HepG2 (cell line): ENCODE data around the gene MAPK14. TPM values are rescaled to one million over a fixed set of nuclear protein-coding genes. Genes with fewer than 3 reads are reported as not detected.

ENCODE experiments used
- ATAC-seq: fragments of 200-7000 bp; cut with Tn5 transposase; 3 replicates; pipeline ENCODE4 v1.9.1; 2020; ENCODE audit warnings: mild to moderate bottlenecking, moderate library complexity
- BruUV-seq: library from RNA; stranded (reverse); fragments of 400-500 nt; replicated peaks from 2 replicates; lab custom pipeline; 2021; lab: Mats Ljungman, UMichigan
- CTCF ChIA-PET: fragments of 300-600 bp; formaldehyde crosslinking; extraction: SDS; loops from one replicate; lab custom pipeline; 2021; ENCODE audit warnings: low total read pairs, inconsistent platforms, low intra/inter-chr PET ratio; lab: Yijun Ruan, JAX
- POLR2A ChIA-PET: fragments of 350-600 bp; sonication (Branson Sonifier 250); formaldehyde crosslinking; loops from one replicate; lab custom pipeline; 2020; ENCODE audit warnings: antibody characterized with exemption, inconsistent platforms; lab: Yijun Ruan, JAX
- DNase-seq: peaks from one replicate; pipeline ENCODE4 v3.0.0-alpha.2; 2015; ENCODE audit warnings: low spot score
- FAIRE-seq: peaks from 3 replicates; lab custom pipeline; 2011; peaks lifted over from hg19 to GRCh38; lab: Jason Lieb, UNC
- H2AFZ ChIP-seq: one replicate; pipeline ENCODE4 v1.6.1; 2011; ENCODE audit warnings: low read length, inconsistent platforms
- H3K27ac ChIP-seq: fragments of 300-600 bp; 3 replicates; pipeline ENCODE4 v1.8.0; 2011; ENCODE audit warnings: mixed run types, mild to moderate bottlenecking, mixed read lengths, low read length, inconsistent platforms; ENCODE audit not compliant: insufficient read depth; ENCODE audit errors: extremely low read length
- H3K27me3 ChIP-seq, 2 experiments: fragments of 200-600 bp in 1 of 2; 2 replicates in 1 of 2; 3 replicates in 1 of 2; pipeline versions ENCODE4 v1.6.0 to v1.8.0; 2011; ENCODE audit warnings: low read length in 2 of 2, mild to moderate bottlenecking in 2 of 2, moderate library complexity in 2 of 2, inconsistent platforms in 1 of 2; ENCODE audit not compliant: insufficient read depth in 2 of 2, control insufficient read depth in 1 of 2
- H3K36me3 ChIP-seq, 2 experiments: fragments of 200-600 bp in 1 of 2; replicated peaks in 1 of 2; 2 replicates in 1 of 2; 3 replicates in 1 of 2; pipeline versions ENCODE4 v1.5.1 to v1.8.0; 2011; ENCODE audit warnings: low read length in 2 of 2, inconsistent platforms in 1 of 2; ENCODE audit not compliant: insufficient read depth in 2 of 2, control insufficient read depth in 1 of 2
- H3K4me1 ChIP-seq: 2 replicates; pipeline ENCODE4 v1.5.1; 2012; ENCODE audit warnings: low read length, inconsistent platforms; ENCODE audit not compliant: insufficient read depth
- H3K4me2 ChIP-seq: 2 replicates; pipeline ENCODE4 v1.6.0; 2011; ENCODE audit warnings: low read depth, low read length, inconsistent platforms
- H3K4me3 ChIP-seq, 3 experiments: fragments of 200-600 bp in 1 of 3; sonication (generic), shearing (Covaris generic) in 1 of 3; replicated peaks in 1 of 3; 2 replicates each; pipeline ENCODE4 v1.5.1; 2011 to 2016; ENCODE audit warnings: low read length in 3 of 3, inconsistent platforms in 2 of 3, low read depth in 2 of 3, mild to moderate bottlenecking in 2 of 3, control low read depth in 1 of 3, mixed read lengths in 1 of 3; ENCODE audit not compliant: insufficient read depth in 1 of 3
- H3K79me2 ChIP-seq: one replicate; pipeline ENCODE4 v1.6.1; 2011; ENCODE audit warnings: low read length, inconsistent platforms; ENCODE audit not compliant: insufficient read depth
- H3K9ac ChIP-seq: 2 replicates; pipeline ENCODE4 v1.6.0; 2011; ENCODE audit warnings: mild to moderate bottlenecking, low read depth, low read length, inconsistent platforms; ENCODE audit not compliant: insufficient read depth
- H3K9me3 ChIP-seq: 2 replicates; pipeline ENCODE4 v1.5.1; 2012; ENCODE audit warnings: mild to moderate bottlenecking, low read length
- H4K20me1 ChIP-seq: 2 replicates; pipeline ENCODE4 v1.6.0; 2011; ENCODE audit warnings: inconsistent platforms, mild to moderate bottlenecking, low read length, moderate library complexity; ENCODE audit not compliant: insufficient read depth
- EED ChIP-seq: sonication (generic); formaldehyde crosslinking; IDR thresholded peaks from 2 replicates; pipeline ENCODE4 v1.5.0; 2020; ENCODE audit warnings: mild to moderate bottlenecking, missing genetic modification reagents
- FOXK1 ChIP-seq: sonication (generic); formaldehyde crosslinking; IDR thresholded peaks from 2 replicates; pipeline ENCODE4 v1.4.0; 2020; ENCODE audit warnings: low read depth, missing genetic modification reagents, borderline replicate concordance
- HNF1A ChIP-seq, 2 experiments: sonication (generic) in 1 of 2; formaldehyde crosslinking in 1 of 2; IDR thresholded peaks; 2 replicates each; pipeline versions ENCODE4 v1.4.0 to v1.6.1; 2016 to 2020; ENCODE audit warnings: borderline replicate concordance in 1 of 2, low read depth in 1 of 2, mild to moderate bottlenecking in 1 of 2, missing genetic modification reagents in 1 of 2
- IRF2 ChIP-seq: IDR thresholded peaks from 2 replicates; pipeline ENCODE4 v1.6.1; 2018; ENCODE audit warnings: missing genetic modification reagents, missing compliant biosample characterization
- ISL2 ChIP-seq: sonication (generic); formaldehyde crosslinking; IDR thresholded peaks from 2 replicates; pipeline ENCODE4 v1.5.0; 2020; ENCODE audit warnings: missing genetic modification reagents
- MATR3 ChIP-seq: sonication (generic); formaldehyde crosslinking; IDR thresholded peaks from 2 replicates; pipeline ENCODE4 v1.4.0; 2020; ENCODE audit warnings: missing genetic modification reagents
- REL ChIP-seq: sonication (generic); formaldehyde crosslinking; conservative IDR thresholded peaks from 2 replicates; pipeline ENCODE4 v1.8.0; 2022; ENCODE audit warnings: mild to moderate bottlenecking, missing genetic modification reagents, moderate library complexity
- SOX5 ChIP-seq: IDR thresholded peaks from 2 replicates; pipeline ENCODE4 v1.6.1; 2016; ENCODE audit warnings: borderline replicate concordance
- ZC3H4 ChIP-seq: sonication (generic); formaldehyde crosslinking; IDR thresholded peaks from 2 replicates; pipeline ENCODE4 v1.4.0; 2020; ENCODE audit warnings: missing genetic modification reagents, borderline replicate concordance
- ZNF136 ChIP-seq: sonication (generic); formaldehyde crosslinking; IDR thresholded peaks from 2 replicates; pipeline ENCODE4 v1.8.1; 2022; ENCODE audit warnings: low read depth, mild to moderate bottlenecking, moderate library complexity, missing genetic modification reagents
- ZNF234 ChIP-seq: sonication (generic); formaldehyde crosslinking; conservative IDR thresholded peaks from 2 replicates; pipeline ENCODE4 v1.5.1; 2020; ENCODE audit warnings: mild to moderate bottlenecking, missing genetic modification reagents
- ZNF235 ChIP-seq: sonication (generic); formaldehyde crosslinking; IDR thresholded peaks from 2 replicates; pipeline ENCODE4 v1.8.1; 2023; ENCODE audit warnings: mild to moderate bottlenecking, missing genetic modification reagents, borderline replicate concordance
- ZNF432 ChIP-seq: sonication (generic); formaldehyde crosslinking; IDR thresholded peaks from 2 replicates; pipeline ENCODE4 v1.5.0; 2020; ENCODE audit warnings: missing genetic modification reagents, mild to moderate bottlenecking, borderline replicate concordance
- ZNF75D ChIP-seq: sonication (generic); formaldehyde crosslinking; IDR thresholded peaks from 2 replicates; pipeline ENCODE4 v1.8.1; 2023; ENCODE audit warnings: missing genetic modification reagents, mild to moderate bottlenecking, borderline replicate concordance
- ZNF775 ChIP-seq: sonication (generic); formaldehyde crosslinking; IDR thresholded peaks from 2 replicates; pipeline ENCODE4 v1.4.0; 2020; ENCODE audit warnings: missing genetic modification reagents, mild to moderate bottlenecking, moderate library complexity, borderline replicate concordance
- ZSCAN21 ChIP-seq: sonication (generic); formaldehyde crosslinking; IDR thresholded peaks from 2 replicates; pipeline ENCODE4 v1.8.0; 2022; ENCODE audit warnings: mild to moderate bottlenecking, missing genetic modification reagents, moderate library complexity, borderline replicate concordance
- WGBS: methylation state at CpG from one replicate; pipeline ENCODE4 v1.1.6; 2017; ENCODE audit warnings: low lambda C conversion rate; 5-methylcytosine and 5-hydroxymethylcytosine counted together
- in situ Hi-C: cut with HindIII; loops from 2 replicates; pipeline ENCODE4 v1.10.0; 2017; ENCODE audit warnings: low pct_unique_long_range_greater_than_20kb; ENCODE audit not compliant: extremely low pct_ligation_motif_present
- intact Hi-C: fragments of 100-400 bp; cut with micrococcal nuclease; formaldehyde crosslinking; loops from one replicate; pipeline ENCODE4 v1.10.0; 2022; ENCODE audit not compliant: unreplicated experiment
- polyA plus RNA-seq, 8 experiments: library from polyadenylated mRNA; depleted of rRNA in 3 of 8; stranded (reverse) in 7 of 8; unstranded in 1 of 8; fragments of >200 nt; fragmentation: Illumina TruSeq in 4 of 8; extraction: Trizol in 4 of 8; gene quantifications; 2 replicates each; pipeline versions ENCODE4 v1.2.1 to v1.2.3, GENCODE V29; 2011 to 2016; ENCODE audit warnings: low read depth in 4 of 8, missing spikeins in 1 of 8, mixed read lengths in 1 of 8; ENCODE audit not compliant: insufficient read depth in 1 of 8
- total RNA-seq, 5 experiments: library from RNA; depleted of rRNA; stranded (reverse); fragments of >200 nt; fragmentation: Illumina TruSeq; extraction: Trizol; gene quantifications; 2 replicates each; pipeline ENCODE4 v1.2.3, GENCODE V29; 2016; ENCODE audit warnings: low read depth in 1 of 5
- TF ChIP-seq, protein P1 (sequence below): sonication (generic); formaldehyde crosslinking; IDR thresholded peaks from 2 replicates; pipeline ENCODE4 v1.4.0; 2020; ENCODE audit warnings: missing genetic modification reagents
- TF ChIP-seq, protein P2 (sequence below): IDR thresholded peaks from 2 replicates; pipeline ENCODE4 v1.6.1; 2016; ENCODE audit warnings: missing biosample characterization, missing genetic modification reagents, low read depth

MAPK14 gene
- total and polyA plus RNA-seq, 2 of the 13 experiments (the other 11 are each of a cell fraction or from before 2014, with no cell fraction given) = 66.3 to 67.3 TPM

DNA sequence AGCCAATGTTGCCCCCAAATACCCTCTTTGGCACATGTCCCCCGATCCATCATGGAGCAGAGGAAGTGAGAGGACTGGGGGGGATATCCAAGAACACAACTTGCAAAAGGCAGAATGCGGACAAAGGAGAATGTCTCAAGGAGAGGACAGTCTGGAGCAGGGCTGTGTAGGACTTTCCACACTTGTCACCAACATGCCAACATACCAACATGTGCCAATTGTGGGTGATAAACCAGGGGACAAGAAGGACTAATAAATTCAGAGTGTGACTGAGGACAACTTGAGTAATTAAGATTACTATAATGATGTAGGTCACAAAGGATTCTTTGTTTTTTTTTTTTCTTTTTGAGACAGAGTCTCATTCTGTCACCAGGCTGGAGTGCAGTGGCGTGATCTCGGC, 11.9 kb upstream of the MAPK14 start:
- no peak overlapping the region for H3K4me3 ChIP-seq
- DNase-seq = no peak
- H3K36me3 ChIP-seq = no peaks in the 10 kb centered on the region
- BruUV-seq = no TSS peak
- intact Hi-C loops = no loop called here
- H3K27ac ChIP-seq = no peak overlapping the region
- H3K4me2 ChIP-seq = peak overlapping the region; percentile 20
- H3K4me1 ChIP-seq = peaks cover 34% of the 10 kb centered on the region
- CTCF ChIA-PET = no interaction called here
- no peaks in the 10 kb centered on the region for H3K79me2 ChIP-seq
- no peaks in the 10 kb centered on the region for H3K9me3 ChIP-seq
- H4K20me1 ChIP-seq = no peaks in the 10 kb centered on the region
- no peaks in the 10 kb centered on the region; a peak in 1 of 5 replicates for H3K27me3 ChIP-seq
- WGBS = 48% methylated on average over 4 of the region's 4 CpGs
- no peak overlapping the region for H2AFZ ChIP-seq
- FAIRE-seq = no peak
- in situ Hi-C loops = no loop called here
- H3K9ac ChIP-seq = no peak overlapping the region
- POLR2A ChIA-PET = interaction anchor here (0.7 to 2.0 kb wide), 2 partner anchors 12 kb away, joined by 3 to 6 read pairs; partner anchors contain the start of gene MAPK14
- ATAC-seq = peak; percentile 59
- TF ChIP-seq MATR3 = no peak
- TF ChIP-seq REL (CRISPR knock-in tag) = no peak
- no peak for TF ChIP-seq FOXK1 (CRISPR knock-in tag)
- TF ChIP-seq ZC3H4 (CRISPR knock-in tag) = no peak
- TF ChIP-seq ZNF75D (CRISPR knock-in tag) = no peak
- no peak for TF ChIP-seq ZNF432 (CRISPR knock-in tag)
- no peak for TF ChIP-seq HNF1A (IDR thresholded peaks at IDR 0.05; ENCODE audit: low read depth)
- TF ChIP-seq HNF1A (CRISPR knock-in tag; IDR thresholded peaks at IDR 0.05; ENCODE audit: borderline replicate concordance) = no peak
- TF ChIP-seq ISL2 (CRISPR knock-in tag) = no peak
- no peak for TF ChIP-seq IRF2
- no peak for TF ChIP-seq ZNF136
- TF ChIP-seq SOX5 (CRISPR knock-in tag) = no peak
- TF ChIP-seq, protein P1, sequence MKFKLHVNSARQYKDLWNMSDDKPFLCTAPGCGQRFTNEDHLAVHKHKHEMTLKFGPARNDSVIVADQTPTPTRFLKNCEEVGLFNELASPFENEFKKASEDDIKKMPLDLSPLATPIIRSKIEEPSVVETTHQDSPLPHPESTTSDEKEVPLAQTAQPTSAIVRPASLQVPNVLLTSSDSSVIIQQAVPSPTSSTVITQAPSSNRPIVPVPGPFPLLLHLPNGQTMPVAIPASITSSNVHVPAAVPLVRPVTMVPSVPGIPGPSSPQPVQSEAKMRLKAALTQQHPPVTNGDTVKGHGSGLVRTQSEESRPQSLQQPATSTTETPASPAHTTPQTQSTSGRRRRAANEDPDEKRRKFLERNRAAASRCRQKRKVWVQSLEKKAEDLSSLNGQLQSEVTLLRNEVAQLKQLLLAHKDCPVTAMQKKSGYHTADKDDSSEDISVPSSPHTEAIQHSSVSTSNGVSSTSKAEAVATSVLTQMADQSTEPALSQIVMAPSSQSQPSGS (CRISPR knock-in tag) = no peak
- TF ChIP-seq ZNF775 (CRISPR knock-in tag) = no peak
- TF ChIP-seq, protein P2, sequence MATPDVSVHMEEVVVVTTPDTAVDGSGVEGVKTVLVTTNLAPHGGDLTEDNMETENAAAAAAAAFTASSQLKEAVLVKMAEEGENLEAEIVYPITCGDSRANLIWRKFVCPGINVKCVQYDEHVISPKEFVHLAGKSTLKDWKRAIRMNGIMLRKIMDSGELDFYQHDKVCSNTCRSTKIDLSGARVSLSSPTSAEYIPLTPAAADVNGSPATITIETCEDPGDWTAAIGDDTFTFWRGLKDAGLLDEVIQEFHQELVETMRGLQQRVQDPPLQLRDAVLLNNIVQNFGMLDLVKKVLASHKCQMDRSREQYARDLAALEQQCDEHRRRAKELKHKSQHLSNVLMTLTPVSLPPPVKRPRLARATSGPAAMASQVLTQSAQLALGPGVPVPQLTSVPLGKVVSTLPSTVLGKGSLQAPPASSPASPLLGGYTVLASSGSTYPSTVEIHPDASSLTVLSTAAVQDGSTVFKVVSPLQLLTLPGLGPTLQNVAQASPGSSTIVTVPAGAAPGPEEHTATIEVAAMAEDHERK = no peak
- no peak for TF ChIP-seq EED
- no peak for TF ChIP-seq ZNF234
- TF ChIP-seq ZNF235 (CRISPR knock-in tag) = no peak
- no peak for TF ChIP-seq ZSCAN21
